Activated CD8-positive, alpha-beta memory T cell treated with anti-CD3 and anti-CD28 coated beads, Interleukin-2, amount 10 ng/mL, durations not matched to agents 7 days and 5 days (primary cell): ENCODE measurements around the gene TMEM107. TPM values are rescaled to one million over a fixed set of nuclear protein-coding genes. Genes with fewer than 3 reads are reported as not detected.
A peak's percentile ranks its signal among the peaks of the same experiment; 100 is the strongest.
"Not testable (repeated sequence)": the region's sequence is repeated elsewhere in the genome, so short reads cannot be mapped to it uniquely, and the experiment has no call there.

Experiments used
- ATAC-seq: fragments of 150-1000 bp; cut with Tn5 transposase; one replicate; pipeline ENCODE4 v1.10.0; 2021; ENCODE audit warnings: moderate library complexity
- CTCF ChIA-PET: fragments of 350-600 bp; sonication (Branson Sonifier 250); formaldehyde crosslinking; loops from one replicate; lab custom pipeline; 2021; ENCODE audit warnings: antibody characterized with exemption; lab: Charles Lee
- DNase-seq: peaks from one replicate; pipeline ENCODE4 v3.0.0-alpha.2; 2020
- H3K27ac Mint-ChIP-seq: one replicate; pipeline ENCODE4 v1.8.0; 2021; ENCODE audit warnings: mild to moderate bottlenecking, mixed read lengths
- H3K27me3 Mint-ChIP-seq: one replicate; pipeline ENCODE4 v1.8.0; 2021; ENCODE audit warnings: mixed read lengths
- H3K36me3 Mint-ChIP-seq: one replicate; pipeline ENCODE4 v1.8.0; 2021; ENCODE audit warnings: mild to moderate bottlenecking, mixed read lengths
- H3K4me1 Mint-ChIP-seq: one replicate; pipeline ENCODE4 v1.8.0; 2021; ENCODE audit warnings: mixed read lengths
- H3K4me3 Mint-ChIP-seq: one replicate; pipeline ENCODE4 v1.8.0; 2021; ENCODE audit warnings: mild to moderate bottlenecking, moderate library complexity, mixed read lengths
- H3K9me3 Mint-ChIP-seq: one replicate; pipeline ENCODE4 v1.8.0; 2022; ENCODE audit warnings: low read depth, mixed read lengths
- total RNA-seq, 2 experiments: library from RNA; stranded (reverse); gene quantifications; one replicate each; pipeline ENCODE4 v1.2.3, GENCODE V29; 2021

The TMEM107 gene
- total RNA-seq, 2 experiments from 2014 or later: 29.9 to 61.0 TPM

- Mint-ChIP-seq H3K4me1 (peaks cover 16% of the 10 kb centered on the region), H3K36me3 (no peaks in the 10 kb centered on the region), H3K4me3 (no peak overlapping the region), H3K9me3 (no peaks in the 10 kb centered on the region), H3K27me3 (peaks cover 6% of the 10 kb centered on the region), H3K27ac (no peak overlapping the region)
- DNase-seq (peak; percentile 97), ATAC-seq (peak; percentile 46)
- CTCF ChIA-PET: interaction anchor here (1.1 to 11.4 kb wide), 16 partner anchors 9 to 67 kb away, joined by 3 to 124 read pairs (median 8); partner anchors contain the start of genes AURKB, CTC1, HES7 and PFAS
Measured at GRCh38 chr17:8186787-8187516, 10.8 kb upstream of the TMEM107 start.

DNA sequence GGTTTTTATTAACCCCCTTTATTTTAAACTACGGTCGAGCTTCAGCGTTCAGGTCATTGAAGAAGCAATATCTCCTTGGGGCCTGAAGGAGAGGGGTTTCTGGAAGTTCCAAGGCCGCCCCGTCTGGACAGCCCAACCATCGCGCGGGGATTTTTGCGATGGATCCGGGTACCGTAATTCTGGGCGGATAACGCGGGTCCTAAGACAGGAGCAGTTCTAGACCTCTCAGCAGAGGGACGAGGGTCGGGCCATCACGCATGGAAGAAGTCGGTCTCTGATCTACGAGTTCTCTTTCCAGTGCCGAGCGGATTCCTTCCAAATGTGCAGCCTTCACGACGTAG lies 10.2 kb upstream of the TMEM107 start:
- no peaks in the 10 kb centered on the region for H3K9me3 Mint-ChIP-seq
- ATAC-seq (no peak), DNase-seq (no peak)
- H3K27ac Mint-ChIP-seq: no peak overlapping the region
- H3K27me3 Mint-ChIP-seq: peaks cover 6% of the 10 kb centered on the region
- CTCF ChIA-PET: interaction anchor here (1.5 to 11.4 kb wide), 13 partner anchors 10 to 67 kb away, joined by 3 to 124 read pairs (median 11); partner anchors contain the start of genes AURKB, CTC1, HES7 and PFAS
- no peak overlapping the region for H3K4me3 Mint-ChIP-seq
- no peaks in the 10 kb centered on the region for H3K36me3 Mint-ChIP-seq
- peaks cover 16% of the 10 kb centered on the region for H3K4me1 Mint-ChIP-seq

DNA sequence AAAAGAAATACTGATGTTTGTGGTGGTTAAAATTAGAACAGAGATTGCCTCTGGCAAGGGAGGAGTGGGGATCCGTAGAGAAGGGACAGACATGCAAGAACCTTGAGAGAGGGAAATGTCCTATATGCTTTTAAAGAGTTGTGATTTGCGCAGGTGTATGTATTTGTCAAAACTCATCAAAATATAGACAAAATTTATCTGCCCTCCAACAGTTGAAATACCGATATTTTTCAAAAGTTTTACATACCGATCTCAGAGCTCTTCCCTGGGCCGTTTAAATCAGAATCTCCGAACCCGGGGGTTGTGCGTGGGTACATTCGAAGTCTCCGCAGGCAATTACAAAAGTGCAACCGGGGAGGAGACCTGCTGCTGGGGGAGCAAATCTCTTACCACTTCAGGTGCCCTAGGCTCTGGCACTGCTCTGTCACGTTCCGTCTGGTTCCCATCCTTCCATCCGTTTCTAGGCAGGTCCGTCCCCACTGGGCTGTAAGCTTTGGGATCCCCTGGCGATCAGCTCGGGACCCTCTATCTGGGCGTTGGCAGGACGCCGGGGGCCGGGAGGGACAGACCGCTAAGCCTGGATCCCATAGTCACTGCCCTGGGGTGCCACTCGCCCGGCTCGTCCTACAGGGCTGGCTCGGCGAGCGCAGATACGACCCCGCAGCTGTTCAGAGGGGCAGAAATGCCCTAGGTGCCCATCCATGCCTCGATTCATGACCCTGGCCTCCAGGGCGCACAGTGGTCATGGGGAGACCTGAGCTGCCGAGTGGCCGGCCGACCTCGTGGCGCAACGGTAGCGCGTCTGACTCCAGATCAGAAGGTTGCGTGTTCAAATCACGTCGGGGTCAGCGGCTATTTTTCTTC lies 9.6 kb upstream of the TMEM107 start:
- Mint-ChIP-seq H3K27me3 (peaks cover 6% of the 10 kb centered on the region), H3K4me3 (no peak overlapping the region), H3K36me3 (no peaks in the 10 kb centered on the region), H3K4me1 (peaks cover 16% of the 10 kb centered on the region), H3K9me3 (no peaks in the 10 kb centered on the region), H3K27ac (no peak overlapping the region)
- CTCF ChIA-PET: interaction anchor here (1.5 to 11.4 kb wide), 13 partner anchors 10 to 66 kb away, joined by 3 to 124 read pairs (median 11); partner anchors contain the start of genes AURKB, CTC1, HES7 and PFAS
- DNase-seq (peak; percentile 93), ATAC-seq (peak; percentile 12)

GRCh38 chr17:8176998-8177731 lies 985 bp upstream of the TMEM107 start:
- no peak for DNase-seq
- H3K9me3 Mint-ChIP-seq: no peaks in the 10 kb centered on the region
- H3K27ac Mint-ChIP-seq: peak overlapping the region; percentile 87
- no peaks in the 10 kb centered on the region for H3K27me3 Mint-ChIP-seq
- CTCF ChIA-PET: interaction anchor here (0.7 to 3.1 kb wide), 6 partner anchors 10 to 433 kb away, joined by 3 to 15 read pairs (median 4); partner anchors contain the start of gene BORCS6
- H3K36me3 Mint-ChIP-seq: no peaks in the 10 kb centered on the region
- H3K4me1 Mint-ChIP-seq: peaks cover 42% of the 10 kb centered on the region
- no peak for ATAC-seq
- peak overlapping the region; percentile 84 for H3K4me3 Mint-ChIP-seq

GRCh38 chr17:8175795-8176196 lies 384 bp downstream of the TMEM107 start:
- peaks cover 41% of the 10 kb centered on the region for H3K4me1 Mint-ChIP-seq
- H3K27me3 Mint-ChIP-seq: no peaks in the 10 kb centered on the region
- DNase-seq (no peak), ATAC-seq (peak; percentile 1)
- H3K9me3 Mint-ChIP-seq: no peaks in the 10 kb centered on the region
- CTCF ChIA-PET: interaction anchor here (0.6 to 3.1 kb wide), 6 partner anchors 8 to 57 kb away, joined by 3 to 15 read pairs (median 4); no protein-coding TSS in a partner anchor
- H3K27ac Mint-ChIP-seq: peak overlapping the region; percentile 87
- no peaks in the 10 kb centered on the region for H3K36me3 Mint-ChIP-seq
- H3K4me3 Mint-ChIP-seq: peak overlapping the region; percentile 84

GRCh38 chr17:8173871-8174322 lies 2.3 kb downstream of the TMEM107 start:
- Mint-ChIP-seq H3K9me3 (no peaks in the 10 kb centered on the region), H3K36me3 (no peaks in the 10 kb centered on the region), H3K4me3 (peak overlapping the region; percentile 77), H3K4me1 (peaks cover 41% of the 10 kb centered on the region), H3K27me3 (no peaks in the 10 kb centered on the region), H3K27ac (peak overlapping the region; percentile 99)
- DNase-seq: no peak
- CTCF ChIA-PET: interaction anchor here (0.5 to 3.1 kb wide), 21 partner anchors 10 to 126 kb away, joined by 3 to 17 read pairs (median 4); partner anchors contain the start of genes ALOXE3, AURKB, PER1 and VAMP2
- no peak for ATAC-seq

GRCh38 chr17:8173056-8173870 lies 2.9 kb downstream of the TMEM107 start:
- Mint-ChIP-seq H3K27me3 (no peaks in the 10 kb centered on the region), H3K27ac (peak overlapping the region; percentile 99), H3K36me3 (no peaks in the 10 kb centered on the region), H3K4me1 (peaks cover 41% of the 10 kb centered on the region), H3K9me3 (no peaks in the 10 kb centered on the region), H3K4me3 (peak overlapping the region; percentile 77)
- ATAC-seq: peak; percentile 75
- DNase-seq: peak; percentile 91
- CTCF ChIA-PET: interaction anchor here (0.5 to 1.3 kb wide), 22 partner anchors 10 to 127 kb away, joined by 3 to 17 read pairs (median 4); partner anchors contain the start of genes ALOXE3, AURKB, PER1 and PFAS

- DNase-seq, H3K27me3 Mint-ChIP-seq, H3K36me3 Mint-ChIP-seq, H3K4me3 Mint-ChIP-seq, CTCF ChIA-PET, ATAC-seq, H3K9me3 Mint-ChIP-seq, H3K27ac Mint-ChIP-seq: not testable (repeated sequence)
- H3K4me1 Mint-ChIP-seq: peaks cover 27% of the 10 kb centered on the region
Measured at GRCh38 chr17:8170186-8170585, 6.0 kb downstream of the TMEM107 start.

- no peak overlapping the region for H3K4me3 Mint-ChIP-seq
- H3K9me3 Mint-ChIP-seq: no peaks in the 10 kb centered on the region
- ATAC-seq (no peak), DNase-seq (no peak)
- H3K27me3 Mint-ChIP-seq: no peaks in the 10 kb centered on the region
- CTCF ChIA-PET: interaction anchor here (0.8 to 1.6 kb wide), 4 partner anchors 9 to 11 kb away, joined by 3 to 5 read pairs (median 4); partner anchors contain the start of gene TMEM107
- H3K36me3 Mint-ChIP-seq: no peaks in the 10 kb centered on the region
- peaks cover 26% of the 10 kb centered on the region for H3K4me1 Mint-ChIP-seq
- no peak overlapping the region for H3K27ac Mint-ChIP-seq
Measured at GRCh38 chr17:8167526-8167925, 8.7 kb downstream of the TMEM107 start.

DNA sequence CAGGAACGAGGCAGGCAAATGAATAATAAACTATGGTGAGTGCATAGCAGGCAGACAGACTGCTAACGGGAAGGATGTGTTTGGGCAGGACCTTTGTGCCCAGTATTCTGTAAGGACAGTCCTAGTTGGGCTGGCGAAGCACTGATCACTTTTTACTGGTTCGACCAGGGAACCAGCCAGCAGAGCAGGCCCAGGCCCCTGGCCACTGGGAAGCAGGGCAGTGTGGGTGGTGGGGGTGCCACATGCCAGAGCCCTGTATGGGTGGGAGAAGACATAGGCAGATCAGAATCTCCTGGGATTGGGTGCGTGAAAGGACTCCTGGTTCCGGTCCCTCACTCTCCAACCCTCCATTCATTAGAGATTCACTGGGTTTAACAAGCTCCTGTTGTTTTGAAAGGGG lies 9.4 kb downstream of the TMEM107 start:
- Mint-ChIP-seq H3K4me3 (no peak overlapping the region), H3K4me1 (peaks cover 26% of the 10 kb centered on the region), H3K36me3 (peaks cover 2% of the 10 kb centered on the region), H3K27me3 (no peaks in the 10 kb centered on the region), H3K9me3 (no peaks in the 10 kb centered on the region), H3K27ac (no peak overlapping the region)
- DNase-seq (no peak), ATAC-seq (no peak)
- CTCF ChIA-PET: interaction anchor here (1.0 to 1.6 kb wide), 2 partner anchors 8 to 10 kb away, joined by 3 to 5 read pairs; no protein-coding TSS in a partner anchor

DNA sequence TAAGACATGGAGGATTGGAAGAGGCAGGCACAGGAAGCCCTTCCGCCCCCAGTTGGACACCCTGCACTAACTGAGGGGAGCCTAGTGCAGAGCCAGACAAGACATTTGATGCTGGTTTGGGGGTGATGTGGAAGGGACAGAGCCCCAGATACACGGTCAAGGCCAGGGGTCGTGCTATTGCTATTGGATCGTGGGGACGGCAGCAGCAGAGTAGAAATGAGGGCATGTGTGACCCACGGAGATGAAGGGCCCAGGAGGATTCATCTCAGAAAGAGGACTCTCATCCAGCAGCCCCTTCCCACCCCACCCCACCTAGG lies 11.4 kb downstream of the TMEM107 start:
- CTCF ChIA-PET: interaction anchor here (0.7 to 3.0 kb wide), 9 partner anchors 9 to 73 kb away, joined by 3 to 17 read pairs (median 4); partner anchors contain the start of gene PER1
- H3K27ac Mint-ChIP-seq: peak overlapping the region; percentile 99
- DNase-seq: peak; percentile 63

More for the DNA sequence above, 11.4 kb downstream of the TMEM107 start:
- H3K4me3 Mint-ChIP-seq: peak overlapping the region; percentile 79
- H3K9me3 Mint-ChIP-seq: no peaks in the 10 kb centered on the region
- H3K4me1 Mint-ChIP-seq: peaks cover 43% of the 10 kb centered on the region
- ATAC-seq: peak; percentile 13
- peaks cover 19% of the 10 kb centered on the region for H3K36me3 Mint-ChIP-seq
- H3K27me3 Mint-ChIP-seq: no peaks in the 10 kb centered on the region
